WERI-Rb-1 (cell line): ENCODE measurements around the gene DMTF1.

Experiments
- DNase-seq: peaks from one replicate; pipeline ENCODE4 v3.0.0-alpha.2; 2020
- H3K27ac ChIP-seq: fragments of 250-450 bp; sonication (Bioruptor Pico); 2 replicates; pipeline ENCODE4 v1.5.1; 2020; ENCODE audit warnings: mild to moderate bottlenecking, moderate library complexity
- H3K27me3 ChIP-seq: fragments of 250-450 bp; sonication (Bioruptor Pico); 2 replicates; pipeline ENCODE4 v1.5.1; 2021; ENCODE audit warnings: mild to moderate bottlenecking, low read depth, moderate library complexity; ENCODE audit not compliant: insufficient read depth, severe bottlenecking
- H3K36me3 ChIP-seq: fragments of 250-450 bp; sonication (Bioruptor Pico); 2 replicates; pipeline ENCODE4 v1.5.1; 2020; ENCODE audit warnings: mild to moderate bottlenecking, moderate library complexity
- H3K4me3 ChIP-seq: 2 replicates; pipeline ENCODE4 v1.5.1; 2011; ENCODE audit warnings: low read depth, mild to moderate bottlenecking, control low read depth, low read length
- H3K9me3 ChIP-seq: fragments of 250-450 bp; sonication (Bioruptor Pico); 2 replicates; pipeline ENCODE4 v1.5.1; 2021; ENCODE audit warnings: mild to moderate bottlenecking, moderate library complexity; ENCODE audit not compliant: severe bottlenecking
- TF ChIP-seq, protein P1 (sequence below): IDR thresholded peaks from 2 replicates; pipeline ENCODE4 v1.5.1; 2011; ENCODE audit warnings: low read depth, mild to moderate bottlenecking, control low read depth, inconsistent platforms, low read length

Gene DMTF1

DNA sequence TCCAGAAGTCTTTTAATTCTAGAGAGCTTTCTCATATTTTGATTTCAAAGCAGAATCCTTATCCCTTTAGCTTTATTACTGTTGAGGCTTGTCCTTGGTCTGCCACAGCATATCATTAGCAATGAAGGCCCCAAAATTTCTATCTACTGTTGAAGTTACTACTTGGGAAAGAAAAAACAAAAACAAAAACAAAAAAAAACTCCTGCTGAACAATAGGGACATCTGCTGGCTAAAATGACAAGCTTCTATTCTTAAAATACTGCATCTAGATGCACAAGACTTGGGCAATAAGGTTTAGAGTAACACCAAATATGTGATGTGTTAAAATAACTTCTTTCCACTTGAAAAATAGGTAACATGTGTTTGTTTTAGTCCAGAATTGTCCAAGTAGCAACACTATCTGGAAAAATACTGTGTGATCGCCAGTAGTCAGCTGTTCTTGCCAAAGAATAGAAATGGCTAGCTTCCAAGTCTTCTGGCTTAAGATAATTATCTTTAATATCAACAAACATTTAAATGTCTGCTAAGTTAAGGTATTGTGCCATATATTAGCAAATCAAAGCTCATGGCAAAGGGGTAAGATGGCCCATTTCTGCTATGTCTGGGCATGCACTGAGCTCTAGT lies 3.8 kb upstream of the DMTF1 start:
- Histone ChIP-seq H3K27me3 (no peaks in the 10 kb centered on the region), H3K36me3 (peaks cover 4% of the 10 kb centered on the region; the same call in 1 of the 2 replicates), H3K9me3 (no peaks in the 10 kb centered on the region), H3K4me3 (no peak overlapping the region), H3K27ac (no peak overlapping the region)
- no peak for DNase-seq
- TF ChIP-seq, protein P1, sequence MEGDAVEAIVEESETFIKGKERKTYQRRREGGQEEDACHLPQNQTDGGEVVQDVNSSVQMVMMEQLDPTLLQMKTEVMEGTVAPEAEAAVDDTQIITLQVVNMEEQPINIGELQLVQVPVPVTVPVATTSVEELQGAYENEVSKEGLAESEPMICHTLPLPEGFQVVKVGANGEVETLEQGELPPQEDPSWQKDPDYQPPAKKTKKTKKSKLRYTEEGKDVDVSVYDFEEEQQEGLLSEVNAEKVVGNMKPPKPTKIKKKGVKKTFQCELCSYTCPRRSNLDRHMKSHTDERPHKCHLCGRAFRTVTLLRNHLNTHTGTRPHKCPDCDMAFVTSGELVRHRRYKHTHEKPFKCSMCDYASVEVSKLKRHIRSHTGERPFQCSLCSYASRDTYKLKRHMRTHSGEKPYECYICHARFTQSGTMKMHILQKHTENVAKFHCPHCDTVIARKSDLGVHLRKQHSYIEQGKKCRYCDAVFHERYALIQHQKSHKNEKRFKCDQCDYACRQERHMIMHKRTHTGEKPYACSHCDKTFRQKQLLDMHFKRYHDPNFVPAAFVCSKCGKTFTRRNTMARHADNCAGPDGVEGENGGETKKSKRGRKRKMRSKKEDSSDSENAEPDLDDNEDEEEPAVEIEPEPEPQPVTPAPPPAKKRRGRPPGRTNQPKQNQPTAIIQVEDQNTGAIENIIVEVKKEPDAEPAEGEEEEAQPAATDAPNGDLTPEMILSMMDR = no peak

GRCh38 chr7:87151002-87151728 lies 1.1 kb upstream of the DMTF1 start:
- no peak for DNase-seq
- Histone ChIP-seq H3K27me3 (no peaks in the 10 kb centered on the region), H3K27ac (peak overlapping the region; percentile 100), H3K4me3 (peak overlapping the region; percentile 98), H3K36me3 (peaks cover 9% of the 10 kb centered on the region; the same call in 1 of the 2 replicates), H3K9me3 (no peaks in the 10 kb centered on the region)
- TF ChIP-seq, protein P1 = no peak

DNA sequence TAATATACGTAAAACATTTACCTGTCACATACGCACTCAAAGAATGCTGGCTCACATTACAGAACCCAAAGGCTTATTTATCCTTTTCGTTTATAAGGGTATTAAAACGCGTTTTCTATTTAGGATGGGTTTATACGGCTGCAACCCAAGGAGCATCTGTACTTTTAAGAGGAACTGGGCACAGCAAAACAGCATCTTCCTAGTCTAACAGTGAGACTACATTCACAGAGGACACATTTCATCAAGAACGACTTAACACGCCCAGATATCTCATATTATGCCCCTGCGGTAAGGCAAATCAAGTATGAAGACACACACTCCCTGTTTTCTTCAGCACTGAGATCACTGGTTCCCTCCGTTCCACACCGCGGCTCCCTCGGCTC lies 533 bp upstream of the DMTF1 start:
- TF ChIP-seq, protein P1 = no peak
- Histone ChIP-seq H3K9me3 (no peaks in the 10 kb centered on the region), H3K27ac (peak overlapping the region; percentile 100), H3K4me3 (peak overlapping the region; percentile 98), H3K36me3 (peaks cover 9% of the 10 kb centered on the region; the same call in 1 of the 2 replicates), H3K27me3 (no peaks in the 10 kb centered on the region)
- DNase-seq = no peak

- DNase-seq = peak; percentile 19
- peaks cover 12% of the 10 kb centered on the region; the same call in 1 of the 2 replicates for H3K36me3 ChIP-seq
- no peaks in the 10 kb centered on the region for H3K9me3 ChIP-seq
- TF ChIP-seq, protein P1 = no peak
- peak overlapping the region; percentile 98 for H3K4me3 ChIP-seq
- H3K27ac ChIP-seq = peak overlapping the region; percentile 100
- H3K27me3 ChIP-seq = no peaks in the 10 kb centered on the region
Observed at GRCh38 chr7:87152897-87153641, 816 bp downstream of the DMTF1 start.

- TF ChIP-seq, protein P1 = no peak
- H3K27me3 ChIP-seq = no peaks in the 10 kb centered on the region
- peaks cover 12% of the 10 kb centered on the region; the same call in 1 of the 2 replicates for H3K36me3 ChIP-seq
- no peak for DNase-seq
- H3K27ac ChIP-seq = peak overlapping the region; percentile 100
- peak overlapping the region; percentile 98 for H3K4me3 ChIP-seq
- no peaks in the 10 kb centered on the region for H3K9me3 ChIP-seq
Observed at GRCh38 chr7:87154166-87154565, 1.9 kb downstream of the DMTF1 start.
